K562 (cell line): ENCODE results near the gene BHLHE23.

ENCODE experiments used
- CBX5 ChIP-seq: IDR thresholded peaks from 2 replicates; pipeline ENCODE4 v1.6.1; 2014; ENCODE audit warnings: low read depth, borderline replicate concordance
- ESRRA ChIP-seq: fragments of 450-650 bp; IDR thresholded peaks from 2 replicates; pipeline ENCODE4 v1.6.1; 2014; ENCODE audit warnings: low read depth, mild to moderate bottlenecking, moderate library complexity, borderline replicate concordance
- EZH2 ChIP-seq: IDR thresholded peaks from 2 replicates; pipeline ENCODE4 v1.6.1; 2012; ENCODE audit warnings: low read depth, mild to moderate bottlenecking, inconsistent platforms, low read length, borderline replicate concordance
- HDAC6 ChIP-seq: IDR thresholded peaks from 2 replicates; pipeline ENCODE4 v1.6.1; 2012; ENCODE audit warnings: low read depth, mild to moderate bottlenecking, control low read depth, inconsistent platforms, low read length, moderate library complexity
- TF ChIP-seq, protein P1 (sequence below): sonication (generic); formaldehyde crosslinking; IDR thresholded peaks from 2 replicates; pipeline ENCODE4 v1.8.0; 2022; ENCODE audit warnings: mild to moderate bottlenecking, low read depth, missing genetic modification reagents

DNA sequence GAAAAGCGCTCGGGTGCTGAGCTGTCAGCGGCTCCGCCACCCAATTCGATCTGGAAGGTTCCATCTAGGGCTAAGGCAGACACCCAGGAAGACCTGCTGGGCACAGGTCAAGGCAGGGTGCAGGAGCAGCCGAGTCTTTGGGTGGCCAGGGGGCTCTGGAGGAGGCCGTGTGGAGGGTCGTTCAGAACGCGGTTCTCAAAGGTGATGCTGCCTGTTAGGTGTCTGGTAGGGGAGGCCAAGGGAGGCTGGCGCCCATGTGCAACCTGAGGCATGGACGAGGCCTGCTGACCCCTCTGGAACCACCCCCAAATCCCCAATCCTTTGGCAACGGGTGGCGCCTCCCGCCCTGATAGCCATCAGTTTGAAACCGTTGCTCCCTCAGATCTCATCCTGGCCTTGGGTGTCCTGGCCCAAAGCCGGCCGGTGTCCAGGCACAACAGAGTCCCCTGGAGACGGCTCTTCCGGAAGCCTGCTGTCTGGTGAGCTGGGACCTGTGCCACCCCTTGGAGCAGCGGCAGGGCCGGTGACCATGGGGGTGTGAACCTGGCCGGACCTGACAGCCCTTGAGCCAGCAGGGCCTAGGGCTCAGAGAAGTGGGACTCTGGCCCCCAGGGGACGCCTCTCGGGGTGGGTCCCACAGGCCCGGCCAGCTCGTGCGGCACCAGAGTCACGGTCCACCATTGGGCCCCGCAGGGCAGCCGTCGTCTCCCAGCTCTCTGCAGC is 43.7 kb downstream of the BHLHE23 start:
- TF ChIP-seq HDAC6 (no peak), ESRRA (no peak), CBX5 (no peak), EZH2 (no peak)
- TF ChIP-seq, protein P1, sequence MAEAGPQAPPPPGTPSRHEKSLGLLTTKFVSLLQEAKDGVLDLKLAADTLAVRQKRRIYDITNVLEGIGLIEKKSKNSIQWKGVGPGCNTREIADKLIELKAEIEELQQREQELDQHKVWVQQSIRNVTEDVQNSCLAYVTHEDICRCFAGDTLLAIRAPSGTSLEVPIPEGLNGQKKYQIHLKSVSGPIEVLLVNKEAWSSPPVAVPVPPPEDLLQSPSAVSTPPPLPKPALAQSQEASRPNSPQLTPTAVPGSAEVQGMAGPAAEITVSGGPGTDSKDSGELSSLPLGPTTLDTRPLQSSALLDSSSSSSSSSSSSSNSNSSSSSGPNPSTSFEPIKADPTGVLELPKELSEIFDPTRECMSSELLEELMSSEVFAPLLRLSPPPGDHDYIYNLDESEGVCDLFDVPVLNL (CRISPR knock-in tag): no peak
